Measurements from ENCODE around the gene MUC7.
"Not testable (repeated sequence)": the region's sequence is repeated elsewhere in the genome, so short reads cannot be mapped to it uniquely, and the experiment has no call there.

MUC7 gene

DNA sequence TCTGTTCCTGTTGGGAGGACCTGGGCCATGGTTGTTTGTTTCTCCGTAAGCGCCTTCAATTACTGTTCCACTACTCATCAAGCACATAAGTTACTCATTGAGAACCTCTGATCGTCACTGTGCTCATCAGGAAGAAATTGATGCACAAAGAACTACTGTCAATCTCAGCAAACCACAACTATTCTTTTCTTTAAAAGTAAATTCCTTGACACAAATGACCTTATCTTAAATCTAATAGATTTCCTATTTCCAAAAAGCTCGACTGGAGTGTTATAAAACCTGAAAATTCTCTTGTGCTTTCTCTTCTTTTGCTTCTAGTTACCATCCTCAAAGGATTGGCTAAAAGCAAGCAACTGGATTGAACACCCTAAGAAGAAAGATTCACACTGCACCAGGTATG, at the start of gene MUC7:
MUC7 (plus strand) TSS at position 301 of the 400 bp plus-strand sequence. CDS start 1,825 bp downstream, outside the sequence.
- FAIRE-seq = no peak

DNA sequence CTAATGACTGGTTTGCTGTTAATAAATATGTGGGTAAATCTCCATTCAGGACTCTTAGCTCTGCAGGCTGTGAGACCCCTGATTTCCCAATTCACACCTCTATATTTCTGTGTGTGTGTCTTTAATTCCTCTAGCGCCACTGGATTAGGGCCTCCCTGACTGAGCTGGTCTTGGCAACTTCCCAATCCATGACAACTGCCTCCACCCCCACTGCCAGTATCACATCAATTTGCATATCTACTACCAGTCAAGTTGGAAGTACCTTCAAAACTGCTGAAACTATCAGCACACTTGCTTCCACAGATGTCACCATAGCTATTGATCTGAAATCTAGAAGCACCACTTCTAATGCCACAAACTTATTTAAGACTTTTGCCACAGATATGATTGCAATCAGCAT, 46.7 kb upstream of the MUC7 start:
- FAIRE-seq = no peak

DNA sequence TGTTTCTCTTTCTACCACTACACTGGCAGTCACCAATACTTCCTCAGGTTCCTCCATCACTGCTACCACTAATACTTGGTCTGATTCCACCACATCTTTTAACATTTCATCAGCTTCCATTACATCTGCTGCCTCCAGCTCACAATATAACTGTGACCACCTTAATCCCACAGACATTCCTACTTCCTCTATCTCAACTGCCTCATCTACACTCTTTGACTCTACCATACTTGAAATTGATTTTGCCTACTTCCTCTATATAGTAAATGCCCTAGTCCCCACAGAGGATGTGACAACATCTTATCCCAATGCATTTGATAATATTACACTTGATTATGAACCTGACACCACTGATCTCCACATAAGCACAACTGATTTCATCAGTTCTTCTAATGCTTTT, 45.2 kb upstream of the MUC7 start:
- FAIRE-seq = no peak

DNA sequence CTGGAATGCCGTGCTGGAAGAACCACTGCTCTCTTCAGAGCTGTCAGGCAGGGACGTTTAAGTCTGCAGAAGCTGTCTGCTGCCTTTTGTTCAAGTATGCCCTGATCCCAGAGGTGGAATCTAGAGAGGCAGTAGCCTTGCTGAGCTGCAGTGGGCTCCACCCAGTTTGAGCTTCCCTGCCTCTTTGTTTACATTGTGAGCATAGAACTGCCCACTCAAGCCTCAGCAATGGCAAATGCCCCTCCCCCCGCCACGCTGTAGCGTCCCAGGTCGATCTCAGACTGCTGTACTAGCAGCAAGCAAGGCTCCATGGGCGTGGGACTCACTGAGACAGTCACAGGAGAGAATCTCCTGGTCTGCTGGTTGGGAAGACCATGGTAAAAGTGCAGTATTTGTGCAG, 34.8 kb upstream of the MUC7 start:
- no peak for FAIRE-seq

GRCh38 chr4:70442474-70442873, 29.5 kb upstream of the MUC7 start:
- FAIRE-seq = no peak

GRCh38 chr4:70443329-70443728, 28.7 kb upstream of the MUC7 start:
- FAIRE-seq = no peak

DNA sequence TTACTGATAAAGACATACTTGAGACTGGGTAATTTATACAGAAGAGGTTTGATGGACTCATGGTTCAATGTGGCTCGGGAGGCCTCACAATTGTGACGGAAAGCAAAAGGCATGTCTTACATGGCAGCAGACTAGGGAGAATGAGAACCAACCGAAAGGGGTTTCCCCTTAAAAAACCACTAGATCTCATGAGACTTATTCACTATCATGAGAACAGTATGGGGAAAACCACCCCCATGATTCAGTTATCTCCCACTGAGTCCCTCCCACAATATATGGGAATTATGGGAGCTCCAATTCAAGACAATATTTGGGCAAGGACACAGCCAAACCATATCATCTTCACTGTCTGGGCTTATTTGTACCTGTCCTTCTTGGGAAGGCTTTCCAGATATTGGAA, 22.8 kb upstream of the MUC7 start:
- FAIRE-seq = no peak

- FAIRE-seq = no peak
These were observed 19.1 kb upstream of the MUC7 start for GRCh38 chr4:70452946-70453345.

GRCh38 chr4:70463335-70463734, 8.7 kb upstream of the MUC7 start:
- FAIRE-seq = no peak

GRCh38 chr4:70473679-70474078, 1.7 kb downstream of the MUC7 start:
- FAIRE-seq = no peak

GRCh38 chr4:70488748-70489147, 16.8 kb downstream of the MUC7 start:
- no peak for FAIRE-seq

GRCh38 chr4:70496231-70496630, 24.2 kb downstream of the MUC7 start:
- no peak for FAIRE-seq

- not testable (repeated sequence) for FAIRE-seq
These were observed 29.8 kb downstream of the MUC7 start for GRCh38 chr4:70501838-70502237.

- FAIRE-seq = no peak
These were observed 32.7 kb downstream of the MUC7 start for GRCh38 chr4:70504733-70505132.

- no peak for FAIRE-seq
These were observed 33.3 kb downstream of the MUC7 start for GRCh38 chr4:70505151-70505748.

- FAIRE-seq = no peak
These were observed 36.8 kb downstream of the MUC7 start for GRCh38 chr4:70508801-70509200.

GRCh38 chr4:70511365-70511764, 39.4 kb downstream of the MUC7 start:
- FAIRE-seq = no peak

DNA sequence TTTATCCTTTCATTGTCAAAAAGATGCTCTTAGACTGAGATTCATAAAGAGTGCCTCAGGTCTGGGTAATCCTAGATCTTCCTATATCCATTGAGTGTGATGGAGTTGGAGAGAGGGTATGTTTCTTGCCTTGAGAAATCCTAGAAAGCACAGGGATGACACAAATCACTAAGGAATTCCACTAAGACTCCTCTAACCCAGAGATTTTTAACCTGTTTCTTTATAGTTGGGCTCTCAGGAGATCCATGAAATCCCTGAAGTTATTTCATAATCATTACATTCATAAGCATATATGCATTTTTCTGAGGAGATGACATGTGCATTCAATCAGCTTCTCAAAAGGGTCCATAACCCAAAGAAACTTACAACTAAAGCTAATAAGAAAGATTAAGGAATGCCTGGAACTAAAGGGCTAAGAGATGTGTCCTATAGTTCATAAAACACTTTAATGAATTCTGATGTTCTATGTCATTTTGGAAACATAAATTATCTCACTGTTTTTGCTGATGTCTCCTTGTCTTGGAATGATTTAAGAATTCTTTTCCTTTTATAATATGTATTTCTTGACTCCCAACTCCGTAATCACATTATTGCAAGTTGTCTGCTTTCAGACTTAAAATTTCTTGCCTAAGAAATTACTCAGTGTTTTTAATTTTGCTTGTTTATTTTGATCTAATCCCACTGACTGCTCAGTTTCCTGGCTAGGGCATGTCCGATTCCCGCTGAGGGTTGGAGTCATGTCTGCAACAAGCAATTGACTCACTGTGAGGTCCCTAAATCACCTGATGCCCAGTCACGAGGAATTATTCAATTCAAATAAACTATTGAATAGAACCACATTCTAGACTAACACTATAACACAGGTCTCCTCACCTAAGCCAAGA, 43.6 kb downstream of the MUC7 start:
- no peak for FAIRE-seq

- FAIRE-seq = no peak
These were observed 46.3 kb downstream of the MUC7 start, which contains the start of gene AMTN for GRCh38 chr4:70518269-70518668. AMTN (plus strand) TSS chr4:70518569; CDS start chr4:70518778, 209 bp downstream.

DNA sequence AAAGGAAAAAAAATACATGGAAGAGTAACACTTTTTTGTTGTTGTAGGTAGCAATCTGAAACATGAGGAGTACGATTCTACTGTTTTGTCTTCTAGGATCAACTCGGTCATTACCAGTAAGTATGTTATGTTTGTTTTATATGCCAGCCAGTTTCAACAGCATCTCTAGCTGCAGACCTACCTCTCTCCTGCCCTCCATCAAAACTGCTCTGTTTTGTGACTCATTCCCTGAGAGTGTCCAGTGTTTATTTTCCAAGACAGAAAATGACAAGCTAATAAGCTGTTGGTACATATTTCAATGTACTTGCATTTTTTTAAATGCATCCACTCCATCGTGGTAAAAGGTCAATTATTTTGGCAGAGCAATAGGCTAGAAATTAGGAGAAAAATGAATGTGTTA, 46.7 kb downstream of the MUC7 start:
- FAIRE-seq = no peak

DNA sequence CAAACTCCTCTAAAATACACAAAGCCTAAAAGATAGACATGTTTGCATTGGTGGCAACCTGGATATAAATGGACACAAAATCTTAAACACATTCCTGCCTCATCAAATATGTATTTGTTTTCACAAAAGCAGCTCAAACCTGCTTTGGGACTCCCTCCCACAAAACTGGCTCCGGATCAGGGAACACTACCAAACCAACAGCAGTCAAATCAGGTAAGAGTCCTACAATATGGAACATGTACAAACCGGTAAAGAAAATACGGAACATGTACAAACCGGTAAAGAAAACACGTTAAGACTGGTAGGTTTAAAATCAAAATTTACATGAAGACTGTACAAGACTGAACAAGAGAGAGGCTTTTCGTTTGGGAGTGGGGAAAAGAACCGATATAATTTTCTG, 50.6 kb downstream of the MUC7 start:
- no peak for FAIRE-seq

GRCh38 chr4:70530997-70531396, 59.0 kb downstream of the MUC7 start:
- no peak for FAIRE-seq

GRCh38 chr4:70531981-70532380, 60.0 kb downstream of the MUC7 start:
- no peak for FAIRE-seq

Data from TTC549 (cell line).